Osteoblast (primary cell): ENCODE data around the gene ZNF385D. TPM values are rescaled to one million over a fixed set of nuclear protein-coding genes. Genes with fewer than 3 reads are reported as not detected.

Experiments used
- DNase-seq: peaks from one replicate; pipeline ENCODE4 v3.0.0; 2011; ENCODE audit warnings: low spot score, mixed read lengths; ENCODE audit not compliant: insufficient read length; ENCODE audit errors: missing footprints
- H2AFZ ChIP-seq: 2 replicates; pipeline ENCODE4 v1.6.0; 2011; ENCODE audit warnings: mild to moderate bottlenecking, low read length
- H3K27ac ChIP-seq: 2 replicates; pipeline ENCODE4 v1.5.1; 2011; ENCODE audit warnings: mild to moderate bottlenecking, low read depth, low read length, moderate library complexity
- H3K27me3 ChIP-seq: 2 replicates; pipeline ENCODE4 v1.6.0; 2012; ENCODE audit warnings: mild to moderate bottlenecking, control low read depth, inconsistent platforms, low read length, moderate library complexity; ENCODE audit not compliant: insufficient read depth
- H3K36me3 ChIP-seq: 2 replicates; pipeline ENCODE4 v1.5.1; 2011; ENCODE audit warnings: mild to moderate bottlenecking, low read length, control low read depth, moderate library complexity; ENCODE audit not compliant: insufficient read depth
- H3K4me1 ChIP-seq: 2 replicates; pipeline ENCODE4 v1.5.1; 2011; ENCODE audit warnings: mild to moderate bottlenecking, low read length, control low read depth, moderate library complexity; ENCODE audit not compliant: insufficient read depth
- H3K4me2 ChIP-seq: 2 replicates; pipeline ENCODE4 v1.6.0; 2011; ENCODE audit warnings: mild to moderate bottlenecking, low read length; ENCODE audit not compliant: insufficient read depth
- H3K4me3 ChIP-seq: fragments of 200-600 bp; sonication (generic); 3 replicates; pipeline ENCODE4 v1.5.1; 2012; ENCODE audit warnings: mild to moderate bottlenecking, low read length, inconsistent platforms; ENCODE audit not compliant: insufficient read depth
- H3K79me2 ChIP-seq: 2 replicates; pipeline ENCODE4 v1.6.0; 2012; ENCODE audit warnings: mild to moderate bottlenecking, low read length, control low read depth, inconsistent platforms; ENCODE audit not compliant: insufficient read depth
- H3K9me3 ChIP-seq: 2 replicates; pipeline ENCODE4 v1.5.1; 2011; ENCODE audit warnings: low read depth, low read length, control low read depth
- H4K20me1 ChIP-seq: 2 replicates; pipeline ENCODE4 v1.6.0; 2012; ENCODE audit warnings: mild to moderate bottlenecking, low read length, control low read depth; ENCODE audit not compliant: insufficient read depth
- total RNA-seq: library from RNA; depleted of rRNA; stranded (reverse); fragments of >200 nt; gene quantifications from 2 replicates; pipeline ENCODE4 v1.2.3, GENCODE V29; 2012
- TF ChIP-seq, protein P1 (sequence below): IDR thresholded peaks from 2 replicates; pipeline ENCODE4 v1.5.1; 2011; ENCODE audit warnings: mild to moderate bottlenecking, low read depth, low read length, moderate library complexity; ENCODE audit errors: extremely low read depth

Gene ZNF385D
- total RNA-seq, 1 donor, result 2.5 TPM

DNA sequence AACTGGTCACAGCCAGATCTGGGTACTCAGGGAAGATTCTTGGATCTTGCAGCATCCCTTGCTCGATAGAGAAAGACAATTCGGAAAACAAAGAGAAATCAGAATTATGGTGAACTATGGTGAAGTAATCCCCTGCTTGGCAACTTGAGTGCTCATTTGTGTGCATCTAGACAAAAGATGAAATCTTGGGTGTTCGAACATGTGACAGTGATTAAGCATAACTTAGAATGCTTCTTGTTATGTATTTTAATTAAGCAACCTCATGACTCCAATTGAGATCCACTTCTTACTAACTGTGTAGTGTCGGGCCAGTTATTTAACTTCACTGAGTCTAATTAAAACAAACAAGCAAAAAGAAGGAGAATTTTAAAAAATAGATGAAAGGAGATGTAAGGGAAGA lies 56.5 kb downstream of the ZNF385D start:
- Histone ChIP-seq H3K79me2 (no peaks in the 10 kb centered on the region), H3K9me3 (peaks cover 2% of the 10 kb centered on the region), H3K27ac (no peak overlapping the region), H3K36me3 (no peaks in the 10 kb centered on the region), H3K4me3 (no peak overlapping the region), H3K4me2 (no peak overlapping the region), H3K4me1 (no peaks in the 10 kb centered on the region), H3K27me3 (no peaks in the 10 kb centered on the region), H2AFZ (no peak overlapping the region), H4K20me1 (no peaks in the 10 kb centered on the region)
- TF ChIP-seq, protein P1, sequence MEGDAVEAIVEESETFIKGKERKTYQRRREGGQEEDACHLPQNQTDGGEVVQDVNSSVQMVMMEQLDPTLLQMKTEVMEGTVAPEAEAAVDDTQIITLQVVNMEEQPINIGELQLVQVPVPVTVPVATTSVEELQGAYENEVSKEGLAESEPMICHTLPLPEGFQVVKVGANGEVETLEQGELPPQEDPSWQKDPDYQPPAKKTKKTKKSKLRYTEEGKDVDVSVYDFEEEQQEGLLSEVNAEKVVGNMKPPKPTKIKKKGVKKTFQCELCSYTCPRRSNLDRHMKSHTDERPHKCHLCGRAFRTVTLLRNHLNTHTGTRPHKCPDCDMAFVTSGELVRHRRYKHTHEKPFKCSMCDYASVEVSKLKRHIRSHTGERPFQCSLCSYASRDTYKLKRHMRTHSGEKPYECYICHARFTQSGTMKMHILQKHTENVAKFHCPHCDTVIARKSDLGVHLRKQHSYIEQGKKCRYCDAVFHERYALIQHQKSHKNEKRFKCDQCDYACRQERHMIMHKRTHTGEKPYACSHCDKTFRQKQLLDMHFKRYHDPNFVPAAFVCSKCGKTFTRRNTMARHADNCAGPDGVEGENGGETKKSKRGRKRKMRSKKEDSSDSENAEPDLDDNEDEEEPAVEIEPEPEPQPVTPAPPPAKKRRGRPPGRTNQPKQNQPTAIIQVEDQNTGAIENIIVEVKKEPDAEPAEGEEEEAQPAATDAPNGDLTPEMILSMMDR, result no peak
- no peak for DNase-seq

DNA sequence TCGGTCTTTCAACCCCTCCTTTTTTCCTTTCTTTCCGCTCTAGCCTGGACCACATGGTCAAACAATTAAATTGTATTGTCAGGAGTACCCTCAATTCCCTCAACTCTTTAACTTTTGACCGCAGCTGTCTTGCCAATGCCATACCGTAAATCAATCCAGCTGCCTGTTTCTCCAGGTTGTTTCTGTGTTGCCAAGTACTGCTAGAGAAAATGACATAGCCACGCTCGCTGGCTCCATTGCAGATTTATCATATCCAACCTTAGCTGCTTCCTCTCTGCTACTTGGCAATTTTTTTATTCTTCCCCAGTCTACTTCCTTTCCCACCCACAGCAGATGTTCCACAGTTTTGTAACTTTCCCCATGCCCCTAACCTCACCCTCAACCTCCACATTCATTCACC lies 60.0 kb downstream of the ZNF385D start:
- Histone ChIP-seq H3K79me2 (no peaks in the 10 kb centered on the region), H2AFZ (no peak overlapping the region), H3K36me3 (no peaks in the 10 kb centered on the region), H3K27me3 (no peaks in the 10 kb centered on the region), H3K27ac (no peak overlapping the region), H3K4me1 (no peaks in the 10 kb centered on the region), H3K9me3 (peaks cover 2% of the 10 kb centered on the region), H4K20me1 (no peaks in the 10 kb centered on the region), H3K4me2 (no peak overlapping the region), H3K4me3 (no peak overlapping the region)
- no peak for DNase-seq
- TF ChIP-seq, protein P1, result no peak

DNA sequence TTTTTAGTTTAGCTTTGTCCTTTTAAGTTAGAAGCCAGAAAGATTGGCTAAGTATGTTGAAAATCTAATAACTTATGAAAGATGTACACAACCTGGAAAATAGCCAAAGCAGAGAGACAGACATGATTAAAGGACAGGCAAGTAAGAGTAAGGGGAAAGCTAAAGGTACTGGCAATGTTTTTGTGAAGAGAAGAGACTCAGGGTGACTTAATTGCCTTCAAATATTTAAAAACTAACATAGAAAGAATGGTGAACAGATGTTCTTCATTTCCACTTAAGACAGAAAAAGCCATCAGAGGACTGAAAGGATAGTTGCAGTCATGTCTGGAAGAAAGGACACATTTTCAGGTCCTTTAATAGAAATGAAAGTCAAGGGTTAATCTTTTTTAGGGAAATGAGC lies 68.8 kb downstream of the ZNF385D start:
- Histone ChIP-seq H3K79me2 (no peaks in the 10 kb centered on the region), H3K36me3 (no peaks in the 10 kb centered on the region), H2AFZ (no peak overlapping the region), H4K20me1 (no peaks in the 10 kb centered on the region), H3K27ac (no peak overlapping the region), H3K27me3 (no peaks in the 10 kb centered on the region), H3K4me3 (no peak overlapping the region), H3K4me2 (no peak overlapping the region), H3K4me1 (no peaks in the 10 kb centered on the region), H3K9me3 (no peaks in the 10 kb centered on the region)
- DNase-seq, result no peak
- TF ChIP-seq, protein P1, result no peak

DNA sequence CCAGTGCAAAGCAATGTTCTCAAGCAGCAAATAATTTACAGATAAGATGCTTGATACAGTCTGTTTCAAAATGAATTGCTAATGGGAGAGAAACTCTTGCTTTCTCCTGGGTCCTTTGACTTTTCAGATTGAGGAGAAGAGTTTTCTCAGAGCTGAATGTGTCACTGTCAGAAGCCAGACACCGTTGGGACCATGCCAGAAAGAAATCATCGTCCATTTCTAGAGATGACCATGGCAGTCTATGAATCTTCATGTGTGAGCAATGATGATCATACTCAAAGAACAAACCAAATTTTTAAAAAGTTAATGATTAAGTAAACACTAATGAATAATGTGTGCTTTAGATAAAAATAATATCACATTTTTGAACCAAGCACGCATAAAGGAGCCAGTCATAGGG lies 77.6 kb downstream of the ZNF385D start:
- DNase-seq, result no peak
- Histone ChIP-seq H3K36me3 (no peaks in the 10 kb centered on the region), H3K27ac (no peak overlapping the region), H3K27me3 (no peaks in the 10 kb centered on the region), H3K4me1 (peaks cover 9% of the 10 kb centered on the region), H3K4me3 (no peak overlapping the region), H3K79me2 (no peaks in the 10 kb centered on the region), H3K4me2 (no peak overlapping the region), H2AFZ (no peak overlapping the region), H3K9me3 (no peaks in the 10 kb centered on the region), H4K20me1 (no peaks in the 10 kb centered on the region)
- TF ChIP-seq, protein P1, result no peak
